Stimulated activated CD4-positive, alpha-beta T cell treated with anti-CD3 and anti-CD28 coated beads, Interleukin-4, amount 100 ng/mL, for 24 hours (primary cell): Measurements from ENCODE around the gene SPESP1.

Experiments
- DNase-seq: peaks from one replicate; pipeline ENCODE4 v3.0.0-alpha.2; 2020

SPESP1 gene

DNA sequence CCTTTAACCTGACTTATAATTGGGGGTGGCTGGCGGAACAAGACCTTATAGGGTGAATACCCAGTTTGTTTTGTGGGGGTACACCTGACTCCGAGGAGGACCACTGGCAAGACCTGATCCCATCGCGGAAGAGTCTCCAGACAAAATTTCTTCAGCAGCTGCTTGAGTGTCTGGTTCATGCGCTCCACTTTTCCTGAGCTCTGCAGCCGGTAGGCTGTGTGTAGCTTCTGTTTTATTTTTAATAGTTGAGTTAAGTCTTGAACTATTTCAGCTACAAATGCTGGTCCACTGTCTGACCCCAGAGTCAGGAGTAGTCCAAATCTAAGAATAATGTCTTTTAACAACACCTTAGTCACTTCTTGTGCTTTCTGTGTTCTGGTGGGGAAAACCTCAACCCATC is 63.0 kb downstream of the SPESP1 start:
- no peak for DNase-seq

DNA sequence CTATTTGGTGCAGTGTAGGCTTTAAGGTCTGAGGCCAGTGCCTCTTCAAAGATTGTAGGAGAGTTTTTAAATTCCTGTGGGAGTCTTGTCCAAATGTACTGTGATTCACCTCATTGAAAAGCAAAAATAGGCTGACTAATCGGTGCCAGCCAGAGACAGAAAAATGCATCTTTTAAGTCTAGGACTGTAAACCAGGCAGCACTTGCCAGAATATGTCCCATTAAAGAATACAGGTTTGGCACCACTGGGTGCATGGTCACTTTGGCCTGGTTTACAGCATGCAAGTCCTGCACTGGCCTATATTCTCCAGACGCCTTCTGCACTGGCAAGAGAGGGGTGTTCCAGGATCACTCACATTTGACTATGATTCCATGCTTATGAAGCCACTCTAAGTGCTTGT is 63.8 kb downstream of the SPESP1 start:
- DNase-seq = no peak

GRCh38 chr15:68994981-68995761 is 64.8 kb downstream of the SPESP1 start:
- DNase-seq = no peak
